Measurements from ENCODE around the gene EPSTI1.

DNA sequence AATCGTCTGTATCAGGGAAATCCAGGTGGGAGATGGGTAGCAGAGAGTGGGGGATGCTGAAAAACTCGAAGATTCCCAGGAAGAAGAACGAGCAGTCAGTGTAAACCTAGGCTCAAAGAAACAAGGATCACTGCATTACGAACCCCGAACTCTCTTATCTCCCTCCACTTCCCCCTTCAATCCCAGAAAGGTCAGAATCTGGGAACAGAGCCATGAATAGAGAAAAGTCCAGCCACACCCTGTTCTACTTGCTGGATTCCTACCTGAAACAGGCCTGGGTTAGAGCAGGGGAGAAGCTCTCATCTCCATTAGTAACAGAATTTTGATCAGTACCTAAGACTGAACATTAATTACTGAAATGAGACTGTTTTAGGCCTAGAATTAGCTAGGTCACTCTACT is 24.4 kb downstream of the EPSTI1 start:
- TF ChIP-seq, protein P1, sequence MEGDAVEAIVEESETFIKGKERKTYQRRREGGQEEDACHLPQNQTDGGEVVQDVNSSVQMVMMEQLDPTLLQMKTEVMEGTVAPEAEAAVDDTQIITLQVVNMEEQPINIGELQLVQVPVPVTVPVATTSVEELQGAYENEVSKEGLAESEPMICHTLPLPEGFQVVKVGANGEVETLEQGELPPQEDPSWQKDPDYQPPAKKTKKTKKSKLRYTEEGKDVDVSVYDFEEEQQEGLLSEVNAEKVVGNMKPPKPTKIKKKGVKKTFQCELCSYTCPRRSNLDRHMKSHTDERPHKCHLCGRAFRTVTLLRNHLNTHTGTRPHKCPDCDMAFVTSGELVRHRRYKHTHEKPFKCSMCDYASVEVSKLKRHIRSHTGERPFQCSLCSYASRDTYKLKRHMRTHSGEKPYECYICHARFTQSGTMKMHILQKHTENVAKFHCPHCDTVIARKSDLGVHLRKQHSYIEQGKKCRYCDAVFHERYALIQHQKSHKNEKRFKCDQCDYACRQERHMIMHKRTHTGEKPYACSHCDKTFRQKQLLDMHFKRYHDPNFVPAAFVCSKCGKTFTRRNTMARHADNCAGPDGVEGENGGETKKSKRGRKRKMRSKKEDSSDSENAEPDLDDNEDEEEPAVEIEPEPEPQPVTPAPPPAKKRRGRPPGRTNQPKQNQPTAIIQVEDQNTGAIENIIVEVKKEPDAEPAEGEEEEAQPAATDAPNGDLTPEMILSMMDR (IDR thresholded peaks at IDR 0.05): no peak
- TF ChIP-seq POLR2A (IDR thresholded peaks at IDR 0.05) (no peak), EP300 (IDR thresholded peaks at IDR 0.05; ENCODE audit: low read depth) (no peak), POLR2AphosphoS5 (IDR thresholded peaks at IDR 0.05) (peak in 1 of 3 donors; percentile 51)

Measured in transverse colon (tissue), 4 donors.